Vagina (tissue), 2 donors: ENCODE results near the gene IGLL5. TPM values are rescaled to one million over a fixed set of nuclear protein-coding genes. Genes with fewer than 3 reads are reported as not detected.
A peak's percentile ranks its signal among the peaks of the same experiment; 100 is the strongest.

Source experiments
- DNase-seq, 2 donors: peaks; one replicate each; pipeline ENCODE4 v3.0.0-alpha.2; 2017; ENCODE audit errors: extremely low spot score in 2 of 2
- H3K27ac ChIP-seq: fragments of 200-600 bp; sonication (generic); one replicate; pipeline ENCODE4 v1.5.1; 2019
- H3K27me3 ChIP-seq: fragments of 200-600 bp; sonication (generic); one replicate; pipeline ENCODE4 v1.5.1; 2019
- H3K36me3 ChIP-seq, 2 donors: fragments of 200-600 bp; sonication (generic); one replicate each; pipeline ENCODE4 v1.5.1; 2017 to 2019
- H3K4me1 ChIP-seq: fragments of 200-600 bp; sonication (generic); one replicate; pipeline ENCODE4 v1.5.1; 2019
- H3K4me3 ChIP-seq, 2 donors: fragments of 200-600 bp; sonication (generic); 1 replicate in 1 of 2; 2 replicates in 1 of 2; pipeline ENCODE4 v1.5.1; 2016 to 2019
- H3K9me3 ChIP-seq: fragments of 200-600 bp; sonication (generic); one replicate; pipeline ENCODE4 v1.5.1; 2019
- CTCF ChIP-seq, 3 experiments: fragments of 450-650 bp in 2 of 3; fragments of 200-600 bp in 1 of 3; sonication (generic) in 1 of 3; IDR thresholded peaks; one replicate each; pipeline ENCODE4 v1.5.1; 2017 to 2019; ENCODE audit warnings: antibody characterized with exemption in 3 of 3, mild to moderate bottlenecking in 2 of 3, moderate library complexity in 2 of 3
- POLR2A ChIP-seq, 2 donors: fragments of 450-650 bp; IDR thresholded peaks; one replicate each; pipeline ENCODE4 v1.6.1; 2017; ENCODE audit warnings: antibody characterized with exemption in 2 of 2, mild to moderate bottlenecking in 2 of 2, moderate library complexity in 2 of 2
- POLR2AphosphoS5 ChIP-seq, 2 donors: sonication (generic); formaldehyde crosslinking; IDR thresholded peaks; one replicate each; pipeline ENCODE4 v1.9.0; 2017; ENCODE audit warnings: antibody characterized with exemption in 2 of 2, mild to moderate bottlenecking in 2 of 2, low read depth in 1 of 2; ENCODE audit not compliant: insufficient read depth in 1 of 2
- intact Hi-C: fragments of 100-400 bp; cut with DNase I; formaldehyde crosslinking; loops from one replicate; pipeline ENCODE4 v1.15.1; 2023
- total RNA-seq: library from RNA; depleted of rRNA; stranded (reverse); fragments of >200 nt; gene quantifications from one replicate; pipeline ENCODE4 v1.2.3, GENCODE V29; 2016

IGLL5 gene
- total RNA-seq, 1 donor from 2014 or later = 1.7 TPM

- TF ChIP-seq POLR2A (IDR thresholded peaks at IDR 0.05) (no peak), POLR2AphosphoS5 (IDR thresholded peaks at IDR 0.05; ENCODE audit: insufficient read depth in 1 of 2, low read depth in 1 of 2) (no peak)
- H3K27ac ChIP-seq = no peak overlapping the region
- H3K9me3 ChIP-seq = no peaks in the 10 kb centered on the region
- H3K36me3 ChIP-seq = no peaks in the 10 kb centered on the region
- no peaks in the 10 kb centered on the region for H3K27me3 ChIP-seq
- intact Hi-C loops = no loop called here
- H3K4me3 ChIP-seq = no peak overlapping the region
- peak; percentile 44 to 94 for DNase-seq
- no peaks in the 10 kb centered on the region for H3K4me1 ChIP-seq
Observed at GRCh38 chr22:22884888-22885840, 2.5 kb upstream of the IGLL5 start.

GRCh38 chr22:22886546-22886945, 1.1 kb upstream of the IGLL5 start:
- TF ChIP-seq POLR2A (IDR thresholded peaks at IDR 0.05) (no peak), CTCF (IDR thresholded peaks at IDR 0.05) (no peak), POLR2AphosphoS5 (IDR thresholded peaks at IDR 0.05; ENCODE audit: insufficient read depth in 1 of 2, low read depth in 1 of 2) (no peak)
- Histone ChIP-seq H3K27ac (no peak overlapping the region), H3K27me3 (no peaks in the 10 kb centered on the region), H3K36me3 (no peaks in the 10 kb centered on the region), H3K4me1 (no peaks in the 10 kb centered on the region), H3K9me3 (no peaks in the 10 kb centered on the region), H3K4me3 (no peak overlapping the region)
- peak in 1 of 2 donors; percentile 18 for DNase-seq
- intact Hi-C loops = no loop called here

- Histone ChIP-seq H3K4me1 (no peaks in the 10 kb centered on the region), H3K4me3 (no peak overlapping the region), H3K36me3 (no peaks in the 10 kb centered on the region), H3K9me3 (no peaks in the 10 kb centered on the region), H3K27ac (no peak overlapping the region), H3K27me3 (no peaks in the 10 kb centered on the region)
- no peak for TF ChIP-seq POLR2A (IDR thresholded peaks at IDR 0.05)
- TF ChIP-seq CTCF (IDR thresholded peaks at IDR 0.05) = no peak
- TF ChIP-seq POLR2AphosphoS5 (IDR thresholded peaks at IDR 0.05; ENCODE audit: insufficient read depth in 1 of 2, low read depth in 1 of 2) = no peak
- intact Hi-C loops = no loop called here
- DNase-seq = no peak
Observed at GRCh38 chr22:22888571-22889353, 1.1 kb downstream of the IGLL5 start.

- intact Hi-C loops = no loop called here
- Histone ChIP-seq H3K9me3 (no peaks in the 10 kb centered on the region), H3K4me1 (no peaks in the 10 kb centered on the region), H3K36me3 (no peaks in the 10 kb centered on the region), H3K4me3 (no peak overlapping the region), H3K27me3 (no peaks in the 10 kb centered on the region), H3K27ac (no peak overlapping the region)
- no peak for TF ChIP-seq POLR2AphosphoS5 (IDR thresholded peaks at IDR 0.05; ENCODE audit: insufficient read depth in 1 of 2, low read depth in 1 of 2)
- TF ChIP-seq CTCF (IDR thresholded peaks at IDR 0.05) = no peak
- no peak for TF ChIP-seq POLR2A (IDR thresholded peaks at IDR 0.05)
- DNase-seq = no peak
Observed at GRCh38 chr22:22890085-22890484, 2.5 kb downstream of the IGLL5 start.

- Histone ChIP-seq H3K36me3 (no peaks in the 10 kb centered on the region), H3K4me3 (no peak overlapping the region), H3K27ac (no peak overlapping the region), H3K4me1 (no peaks in the 10 kb centered on the region), H3K9me3 (no peaks in the 10 kb centered on the region), H3K27me3 (no peaks in the 10 kb centered on the region)
- TF ChIP-seq POLR2A (IDR thresholded peaks at IDR 0.05) (no peak), POLR2AphosphoS5 (IDR thresholded peaks at IDR 0.05; ENCODE audit: insufficient read depth in 1 of 2, low read depth in 1 of 2) (no peak), CTCF (IDR thresholded peaks at IDR 0.05) (no peak)
- DNase-seq = no peak
- intact Hi-C loops = no loop called here
Observed at GRCh38 chr22:22891139-22891621, 3.6 kb downstream of the IGLL5 start.
